GM23248 (cell line): ENCODE data around the gene DHDDS. TPM values are rescaled to one million over a fixed set of nuclear protein-coding genes. Genes with fewer than 3 reads are reported as not detected.

ENCODE experiments used
- DNase-seq: peaks from one replicate; pipeline ENCODE4 v3.0.0-alpha.2; 2015
- H2AFZ ChIP-seq: fragments of 200-600 bp; sonication (generic); 2 replicates; pipeline ENCODE4 v1.6.1; 2016; ENCODE audit warnings: antibody characterized with exemption
- H3F3A ChIP-seq: fragments of 200-600 bp; sonication (generic); 2 replicates; pipeline ENCODE4 v1.6.1; 2016; ENCODE audit warnings: mild to moderate bottlenecking, antibody characterized with exemption, mixed run types; ENCODE audit not compliant: insufficient read depth
- H3K27ac ChIP-seq: fragments of 200-600 bp; sonication (generic); 2 replicates; pipeline ENCODE4 v1.5.1; 2016; ENCODE audit warnings: mild to moderate bottlenecking
- H3K27me3 ChIP-seq: fragments of 200-600 bp; sonication (generic); replicated peaks from 2 replicates; pipeline ENCODE4 v1.6.1; 2016; ENCODE audit warnings: mild to moderate bottlenecking; ENCODE audit not compliant: insufficient read depth
- H3K36me3 ChIP-seq: fragments of 200-600 bp; sonication (generic); 2 replicates; pipeline ENCODE4 v1.6.1; 2016; ENCODE audit warnings: low read depth, mild to moderate bottlenecking
- H3K4me1 ChIP-seq: fragments of 200-600 bp; sonication (generic); 2 replicates; pipeline ENCODE4 v1.6.1; 2016; ENCODE audit warnings: mild to moderate bottlenecking; ENCODE audit not compliant: insufficient read depth
- H3K4me2 ChIP-seq: fragments of 200-600 bp; sonication (generic); one replicate; pipeline ENCODE4 v1.6.1; 2016; ENCODE audit warnings: mild to moderate bottlenecking; ENCODE audit not compliant: unreplicated experiment
- H3K4me3 ChIP-seq: fragments of 200-600 bp; sonication (generic); 2 replicates; pipeline ENCODE4 v1.5.1; 2016; ENCODE audit warnings: mild to moderate bottlenecking
- H3K79me2 ChIP-seq: fragments of 200-600 bp; sonication (generic); 2 replicates; pipeline ENCODE4 v1.6.1; 2016; ENCODE audit warnings: mild to moderate bottlenecking; ENCODE audit not compliant: insufficient read depth
- H3K9ac ChIP-seq: fragments of 200-600 bp; sonication (generic); 2 replicates; pipeline ENCODE4 v1.6.1; 2016; ENCODE audit warnings: mild to moderate bottlenecking
- H3K9me2 ChIP-seq: fragments of 200-600 bp; sonication (generic); 2 replicates; pipeline ENCODE4 v1.6.1; 2016; ENCODE audit warnings: mixed run types, mild to moderate bottlenecking, moderate library complexity; ENCODE audit not compliant: insufficient read depth
- H3K9me3 ChIP-seq: fragments of 200-600 bp; sonication (generic); one replicate; pipeline ENCODE4 v1.6.1; 2017; ENCODE audit warnings: low read depth
- H4K20me1 ChIP-seq: fragments of 200-600 bp; sonication (generic); 2 replicates; pipeline ENCODE4 v1.6.0; 2016; ENCODE audit not compliant: insufficient read depth
- EZH2 ChIP-seq: fragments of 200-600 bp; sonication (generic); IDR thresholded peaks from 2 replicates; pipeline ENCODE4 v1.6.1; 2018; ENCODE audit warnings: antibody characterized with exemption, mild to moderate bottlenecking; ENCODE audit not compliant: insufficient read depth, poor library complexity, severe bottlenecking
- EZH2phosphoT487 ChIP-seq: fragments of 200-600 bp; sonication (generic); IDR thresholded peaks from 2 replicates; pipeline ENCODE4 v1.6.1; 2018; ENCODE audit warnings: antibody characterized with exemption, moderate library complexity, mild to moderate bottlenecking, low read depth; ENCODE audit not compliant: insufficient read depth
- WGBS, 2 experiments: methylation state at CpG; one replicate each; pipeline ENCODE4 v1.1.6; 2015 to 2017; ENCODE audit warnings: low lambda C conversion rate in 2 of 2, low coverage in 1 of 2; ENCODE audit errors: missing lambda C conversion rate in 2 of 2; 5-methylcytosine and 5-hydroxymethylcytosine counted together
- in situ Hi-C: fragments of 300-500 bp; cut with MboI; formaldehyde crosslinking; loops from 2 replicates; pipeline ENCODE4 v1.15.0; 2020
- polyA plus RNA-seq: library from polyadenylated mRNA; unstranded; fragments of >200 nt; fragmentation: Nextera tagmentation; extraction: Ambion mirVana; gene quantifications from 2 replicates; pipeline ENCODE4 v1.2.1, GENCODE V29; 2016
- total RNA-seq: library from RNA; depleted of rRNA; stranded (reverse); fragments of >200 nt; shearing (Covaris generic); gene quantifications from 2 replicates; pipeline ENCODE4 v1.2.3, GENCODE V29; 2014

Gene DHDDS
- total and polyA plus RNA-seq, 2 experiments from 2014 or later: 46.9 to 50.8 TPM

GRCh38 chr1:26438041-26438440 lies 5.9 kb downstream of the DHDDS start:
- H3K4me3 ChIP-seq: no peak overlapping the region
- no peak overlapping the region for H3K4me2 ChIP-seq
- H3K4me1 ChIP-seq: peaks cover 15% of the 10 kb centered on the region
- H4K20me1 ChIP-seq: no peaks in the 10 kb centered on the region
- 98 to 99% methylated on average over 6 of the region's 6 CpGs for WGBS, 2 experiments
- H3K27ac ChIP-seq: no peak overlapping the region
- TF ChIP-seq EZH2phosphoT487 (no peak), EZH2 (no peak)
- H3K27me3 ChIP-seq: no peaks in the 10 kb centered on the region
- H3K36me3 ChIP-seq: peaks cover 61% of the 10 kb centered on the region
- H3K9me2 ChIP-seq: no peaks in the 10 kb centered on the region
- H3K9me3 ChIP-seq: no peaks in the 10 kb centered on the region
- DNase-seq: no peak
- H2AFZ ChIP-seq: no peak overlapping the region
- in situ Hi-C loops: no loop called here
- peaks cover 52% of the 10 kb centered on the region for H3K79me2 ChIP-seq
- H3K9ac ChIP-seq: no peak overlapping the region
- H3F3A ChIP-seq: no peaks in the 10 kb centered on the region

- Histone ChIP-seq H3K79me2 (peaks cover 30% of the 10 kb centered on the region), H3K9me3 (no peaks in the 10 kb centered on the region), H3K9ac (no peak overlapping the region), H3K27me3 (no peaks in the 10 kb centered on the region), H3K36me3 (peaks cover 74% of the 10 kb centered on the region), H3K4me1 (no peaks in the 10 kb centered on the region), H4K20me1 (no peaks in the 10 kb centered on the region), H3F3A (no peaks in the 10 kb centered on the region), H3K4me2 (no peak overlapping the region), H2AFZ (no peak overlapping the region), H3K9me2 (no peaks in the 10 kb centered on the region), H3K4me3 (no peak overlapping the region), H3K27ac (no peak overlapping the region)
- no peak for DNase-seq
- WGBS, 2 experiments: 97 to 98% methylated on average over 2 of the region's 2 CpGs
- no peak for TF ChIP-seq EZH2phosphoT487
- no peak for TF ChIP-seq EZH2
- in situ Hi-C loops: no loop called here
These were observed 8.1 kb downstream of the DHDDS start for GRCh38 chr1:26440259-26440658.

- Histone ChIP-seq H3K4me3 (no peak overlapping the region), H3K4me1 (no peaks in the 10 kb centered on the region), H3K9me2 (no peaks in the 10 kb centered on the region), H2AFZ (no peak overlapping the region), H3K79me2 (no peaks in the 10 kb centered on the region), H3K27me3 (no peaks in the 10 kb centered on the region), H4K20me1 (no peaks in the 10 kb centered on the region), H3K27ac (no peak overlapping the region), H3F3A (no peaks in the 10 kb centered on the region), H3K9ac (no peak overlapping the region), H3K9me3 (no peaks in the 10 kb centered on the region), H3K4me2 (no peak overlapping the region), H3K36me3 (peaks cover 36% of the 10 kb centered on the region)
- TF ChIP-seq EZH2phosphoT487 (no peak), EZH2 (no peak)
- WGBS, 2 experiments: 97 to 100% methylated on average over 3 of the region's 3 CpGs
- in situ Hi-C loops: no loop called here
- no peak for DNase-seq
These were observed 17.7 kb downstream of the DHDDS start for GRCh38 chr1:26449868-26450267.

GRCh38 chr1:26450908-26451307 lies 18.8 kb downstream of the DHDDS start:
- no peaks in the 10 kb centered on the region for H3K9me3 ChIP-seq
- H3K79me2 ChIP-seq: no peaks in the 10 kb centered on the region
- no peaks in the 10 kb centered on the region for H3F3A ChIP-seq
- H3K9ac ChIP-seq: no peak overlapping the region
- H3K36me3 ChIP-seq: peaks cover 40% of the 10 kb centered on the region
- no peak for DNase-seq
- 97 to 98% methylated on average over 3 of the region's 3 CpGs for WGBS, 2 experiments
- H3K4me2 ChIP-seq: no peak overlapping the region
- no peaks in the 10 kb centered on the region for H3K27me3 ChIP-seq
- in situ Hi-C loops: no loop called here
- no peaks in the 10 kb centered on the region for H3K9me2 ChIP-seq
- no peaks in the 10 kb centered on the region for H3K4me1 ChIP-seq
- no peak for TF ChIP-seq EZH2phosphoT487
- no peak overlapping the region for H3K27ac ChIP-seq
- H2AFZ ChIP-seq: no peak overlapping the region
- H3K4me3 ChIP-seq: no peak overlapping the region
- H4K20me1 ChIP-seq: no peaks in the 10 kb centered on the region
